GM21423 (cell line): Measurements from ENCODE around the gene GARNL3.
A peak's percentile ranks its signal among the peaks of the same experiment; 100 is the strongest.

Source experiments
- ATAC-seq: cut with Tn5 transposase; IDR thresholded peaks from one replicate; pipeline ENCODE4 v1.9.1; 2021; ENCODE audit warnings: mild to moderate bottlenecking, moderate library complexity; ENCODE audit not compliant: unreplicated experiment

The GARNL3 gene

DNA sequence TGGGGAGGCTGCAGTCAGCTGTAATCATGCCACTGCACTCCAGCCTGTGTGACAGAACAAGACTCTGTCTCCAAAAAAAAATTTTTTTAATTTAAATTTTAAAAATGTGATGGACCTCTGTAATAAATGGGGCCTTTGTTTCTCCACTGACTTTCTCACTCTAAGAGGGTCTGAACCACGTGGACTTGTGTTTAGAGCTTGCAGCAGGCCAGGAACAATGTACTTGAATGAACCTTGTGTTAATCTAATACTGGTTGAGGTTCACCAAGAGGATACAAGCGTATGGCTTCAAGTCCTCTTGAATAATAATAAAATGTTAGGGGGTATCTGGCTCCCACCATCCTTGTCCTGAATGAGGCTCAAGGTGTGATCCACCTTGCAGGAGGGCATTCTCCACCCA is 118.0 kb downstream of the GARNL3 start:
- ATAC-seq, result no peak

DNA sequence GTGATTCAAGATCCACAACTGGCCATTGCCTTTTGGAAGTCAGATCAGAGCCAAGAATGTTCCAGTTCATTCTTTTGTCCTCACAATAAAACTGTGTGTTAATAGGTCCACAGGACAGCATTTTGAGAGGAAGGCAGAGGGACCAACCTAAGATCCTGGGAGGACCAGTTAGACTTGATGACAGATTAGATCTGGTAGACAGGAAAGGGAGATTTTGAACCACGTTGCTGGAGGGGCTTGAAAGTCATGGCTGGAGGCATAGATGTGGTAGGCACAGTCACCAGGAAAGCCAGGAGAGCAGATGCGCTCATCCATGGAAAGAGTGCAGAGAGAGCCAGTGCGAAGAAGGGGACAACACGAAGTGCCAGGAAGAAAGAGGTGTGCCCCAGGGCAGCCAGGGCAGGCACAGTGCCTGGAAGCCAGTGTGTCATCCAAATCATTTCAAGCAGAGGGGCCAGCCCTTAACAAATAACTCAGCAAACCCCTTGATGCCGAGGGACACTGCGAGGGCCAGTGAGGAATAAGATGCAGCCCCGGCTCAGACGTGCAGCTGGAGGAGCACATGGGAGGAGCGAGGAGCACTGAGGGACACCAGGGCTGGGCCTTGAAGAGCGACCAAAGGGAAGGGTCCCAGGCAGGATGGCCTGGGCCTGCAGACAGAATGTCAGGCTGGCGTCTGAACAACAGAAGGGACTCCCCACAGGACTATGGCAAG is 119.6 kb downstream of the GARNL3 start:
- ATAC-seq, result no peak

DNA sequence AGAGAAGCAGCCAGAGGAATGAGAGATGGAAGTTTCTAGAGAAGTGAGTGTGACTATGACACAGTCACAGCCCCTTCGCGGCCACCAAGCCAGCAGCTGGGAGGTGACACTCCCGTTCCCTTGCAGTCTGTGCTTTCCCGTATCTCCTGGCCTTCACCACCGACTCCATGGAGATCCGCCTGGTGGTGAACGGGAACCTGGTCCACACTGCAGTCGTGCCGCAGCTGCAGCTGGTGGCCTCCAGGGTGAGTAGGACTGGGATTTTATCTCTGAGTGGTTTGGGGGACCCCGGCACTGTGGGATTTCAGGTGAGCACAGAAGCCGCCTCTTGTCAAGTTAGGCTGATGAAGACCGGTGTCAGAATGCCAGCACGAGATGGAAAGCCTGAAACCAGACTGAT is 120.3 kb downstream of the GARNL3 start:
- ATAC-seq, result no peak

DNA sequence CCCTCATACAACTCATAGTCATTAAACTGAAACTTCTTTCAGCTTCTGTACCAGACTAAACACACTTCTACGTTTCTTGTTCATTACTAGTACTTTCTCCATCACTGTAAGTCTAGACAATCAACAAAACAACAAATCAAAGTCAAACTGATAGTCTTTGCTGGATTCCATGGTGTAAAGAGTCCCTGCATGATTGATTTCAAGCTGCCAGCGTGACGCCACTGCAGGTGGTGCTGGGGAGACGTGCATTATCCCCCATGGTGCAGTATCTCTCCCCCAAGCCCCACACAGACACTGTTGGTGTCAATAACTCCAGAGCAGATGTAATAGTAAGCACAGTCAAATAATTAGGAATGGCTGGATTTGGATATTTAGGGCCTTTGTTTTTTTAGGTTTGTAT is 121.7 kb downstream of the GARNL3 start:
- ATAC-seq, result no peak

DNA sequence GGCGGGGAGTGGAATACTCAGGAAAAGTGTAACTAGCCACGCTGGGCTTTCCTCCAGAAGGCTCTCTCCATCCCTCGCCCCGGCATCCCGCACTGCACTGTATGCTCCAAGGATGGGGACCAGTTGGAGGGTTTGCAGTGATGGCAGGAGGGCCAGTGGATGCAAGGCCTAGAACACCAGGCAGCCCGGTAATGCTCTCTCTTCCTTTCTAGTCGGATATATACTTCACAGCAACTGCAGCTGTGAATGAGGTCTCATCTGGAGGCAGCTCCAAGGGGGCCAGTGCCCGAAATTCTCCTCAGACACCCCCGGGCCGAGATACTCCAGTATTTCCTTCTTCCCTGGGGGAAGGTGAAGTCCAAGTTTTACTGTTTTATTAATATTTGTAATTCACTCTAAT is 122.4 kb downstream of the GARNL3 start:
- ATAC-seq, result no peak

DNA sequence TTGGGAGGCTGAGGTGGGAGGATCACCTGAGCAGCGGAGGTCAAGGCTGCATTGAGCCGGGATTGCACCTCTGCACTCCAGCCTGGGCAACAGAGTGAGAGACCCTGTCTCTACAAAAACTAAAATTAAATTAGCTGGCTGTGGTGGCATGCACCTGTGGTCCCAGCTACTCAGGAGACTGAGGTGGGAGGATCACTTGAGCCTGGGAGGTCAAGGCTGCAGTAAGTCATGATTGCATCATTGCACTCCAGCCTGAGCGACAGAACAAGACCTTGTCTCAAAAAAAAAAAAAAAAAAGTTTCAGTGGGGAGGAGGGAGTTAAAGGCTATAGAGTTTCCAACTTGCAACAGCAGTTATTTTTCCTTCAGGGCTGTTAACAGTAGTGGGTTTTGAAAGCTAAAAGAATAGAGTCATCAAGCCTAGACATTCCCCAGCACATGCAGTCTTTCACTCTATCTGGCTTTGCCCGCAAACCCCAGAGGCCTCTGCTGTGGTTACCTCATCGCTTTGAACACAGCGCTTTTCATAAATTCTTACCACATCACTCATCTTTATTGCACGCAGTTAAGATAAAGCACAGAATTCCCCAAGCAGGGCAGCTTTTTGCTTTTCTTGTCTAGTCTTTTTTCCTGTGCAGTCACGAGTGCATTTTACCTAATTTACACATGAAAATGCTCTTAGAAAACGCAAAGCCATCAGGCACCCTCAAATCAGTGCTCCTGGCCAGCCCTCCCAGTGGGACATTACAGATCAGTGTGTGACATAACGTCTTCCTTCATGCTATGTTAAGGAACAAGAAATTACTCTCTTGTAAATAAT is 123.7 kb downstream of the GARNL3 start:
- peak; percentile 81 for ATAC-seq

DNA sequence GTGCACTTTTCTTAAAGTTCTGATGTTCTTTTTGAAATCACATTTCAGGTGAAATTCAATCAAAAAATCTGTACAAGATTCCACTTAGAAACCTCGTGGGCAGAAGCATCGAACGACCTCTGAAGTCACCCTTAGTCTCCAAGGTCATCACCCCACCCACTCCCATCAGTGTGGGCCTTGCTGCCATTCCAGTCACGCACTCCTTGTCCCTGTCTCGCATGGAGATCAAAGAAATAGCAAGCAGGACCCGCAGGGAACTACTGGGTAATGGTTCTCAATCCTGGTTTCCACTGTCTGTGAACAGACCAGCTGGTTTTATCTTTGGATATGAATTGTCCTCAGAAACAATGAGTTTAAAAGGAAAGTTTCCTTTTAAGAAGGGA is 124.3 kb downstream of the GARNL3 start:
- ATAC-seq, result no peak

DNA sequence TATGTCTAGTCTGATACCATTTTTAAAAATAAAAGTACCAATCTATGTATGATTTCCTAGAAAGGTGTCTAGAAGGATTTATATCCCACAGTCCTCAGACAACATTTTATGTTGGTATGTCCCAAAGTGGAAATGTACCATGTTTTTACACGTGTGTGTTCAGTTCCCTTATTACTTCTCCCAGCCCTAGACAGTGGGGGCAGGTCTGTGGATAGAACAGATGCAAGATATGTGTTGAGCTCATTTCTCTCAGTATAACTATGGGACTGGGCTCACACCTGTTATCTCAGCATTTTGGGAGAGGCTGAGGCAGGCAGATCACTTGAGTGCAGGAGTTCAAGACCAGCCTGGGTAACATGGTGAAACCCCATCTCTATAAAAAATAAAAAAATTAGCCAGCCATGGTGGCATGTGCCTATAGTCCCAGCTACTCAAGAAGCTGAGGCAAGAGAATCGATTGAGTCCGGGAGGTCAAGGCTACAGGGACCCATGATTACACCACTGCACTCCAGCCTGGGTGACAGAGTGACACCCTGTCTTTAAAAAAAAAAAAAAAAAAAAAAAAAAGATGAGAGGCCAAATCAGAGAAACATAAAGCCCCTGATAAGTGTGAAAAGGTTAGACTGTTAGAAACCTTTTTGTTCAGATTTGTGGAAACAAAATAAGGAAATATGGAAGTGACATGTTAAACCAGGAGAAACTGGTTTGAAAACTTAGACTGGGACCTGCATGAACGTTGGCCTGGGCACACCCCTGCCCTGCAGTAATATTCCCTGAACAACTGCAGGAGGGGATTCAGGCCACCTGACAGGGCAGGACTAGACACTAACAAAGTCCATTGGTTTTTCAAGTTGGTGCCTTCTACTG is 125.0 kb downstream of the GARNL3 start:
- ATAC-seq, result no peak

DNA sequence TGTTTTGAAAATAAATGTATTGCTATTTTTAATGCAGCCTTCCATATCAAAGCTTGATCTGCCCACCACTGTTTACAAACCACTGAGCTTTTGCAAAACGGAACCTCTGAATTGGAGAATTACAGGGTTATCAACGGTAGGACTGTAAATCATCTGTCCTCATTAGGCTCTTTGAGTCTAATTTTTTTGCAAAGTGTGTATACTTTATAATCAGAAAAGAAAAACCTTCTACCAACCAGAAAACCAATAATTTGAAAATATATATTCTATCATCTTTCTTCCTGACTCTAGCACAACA is 125.6 kb downstream of the GARNL3 start:
- no peak for ATAC-seq

DNA sequence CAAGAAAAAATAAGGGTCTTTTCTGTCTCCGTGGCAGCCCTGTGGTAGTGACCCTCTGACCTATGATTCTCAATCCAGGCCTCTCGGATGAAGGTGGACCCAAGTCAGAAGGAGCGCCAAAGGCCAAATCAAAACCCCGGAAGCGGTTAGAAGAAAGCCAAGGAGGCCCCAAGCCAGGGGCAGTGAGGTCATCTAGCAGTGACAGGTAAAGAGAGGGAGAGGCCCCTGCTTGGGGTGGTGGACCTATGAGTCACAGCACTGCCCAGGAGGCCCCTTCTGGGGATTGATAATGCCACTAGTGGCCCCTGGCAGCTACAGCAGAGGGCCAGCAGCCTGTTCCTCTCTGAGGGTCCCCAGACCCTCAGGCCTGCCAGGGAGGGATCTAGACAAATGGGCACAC is 126.0 kb downstream of the GARNL3 start:
- no peak for ATAC-seq

DNA sequence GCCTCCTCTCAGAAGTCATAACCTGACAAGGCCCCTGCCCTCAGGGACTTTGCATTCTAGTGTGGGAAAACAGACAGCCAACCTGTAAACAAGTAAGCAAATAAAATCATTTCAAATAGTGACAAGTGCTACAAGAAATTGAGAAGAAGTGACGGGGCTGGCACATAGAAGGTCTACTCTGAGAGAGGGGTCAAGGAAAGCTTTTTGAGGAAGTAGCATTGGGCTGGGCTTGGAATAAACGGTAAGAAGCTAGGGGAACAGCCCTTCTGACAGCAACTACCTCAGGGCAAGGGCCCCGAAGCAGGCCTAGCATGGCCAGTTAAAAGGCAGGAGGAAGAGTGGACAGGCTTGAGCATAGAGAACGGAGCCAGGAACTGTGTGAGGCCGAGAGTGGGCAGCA is 127.6 kb downstream of the GARNL3 start:
- ATAC-seq, result no peak

DNA sequence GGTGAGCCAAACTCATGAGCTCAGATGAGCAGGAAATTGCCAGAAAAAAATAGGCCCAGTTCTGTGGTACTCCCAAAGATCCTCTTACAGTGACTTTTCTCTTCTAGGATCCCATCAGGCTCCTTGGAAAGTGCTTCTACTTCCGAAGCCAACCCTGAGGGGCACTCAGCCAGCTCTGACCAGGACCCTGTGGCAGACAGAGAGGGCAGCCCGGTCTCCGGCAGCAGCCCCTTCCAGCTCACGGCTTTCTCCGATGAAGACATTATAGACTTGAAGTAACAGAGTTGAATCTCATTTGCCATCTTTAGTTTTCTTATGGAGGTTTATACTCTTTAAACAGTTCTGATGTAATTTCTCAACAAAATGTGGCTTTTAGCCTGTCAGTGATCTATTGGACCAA is 128.4 kb downstream of the GARNL3 start:
- no peak for ATAC-seq

DNA sequence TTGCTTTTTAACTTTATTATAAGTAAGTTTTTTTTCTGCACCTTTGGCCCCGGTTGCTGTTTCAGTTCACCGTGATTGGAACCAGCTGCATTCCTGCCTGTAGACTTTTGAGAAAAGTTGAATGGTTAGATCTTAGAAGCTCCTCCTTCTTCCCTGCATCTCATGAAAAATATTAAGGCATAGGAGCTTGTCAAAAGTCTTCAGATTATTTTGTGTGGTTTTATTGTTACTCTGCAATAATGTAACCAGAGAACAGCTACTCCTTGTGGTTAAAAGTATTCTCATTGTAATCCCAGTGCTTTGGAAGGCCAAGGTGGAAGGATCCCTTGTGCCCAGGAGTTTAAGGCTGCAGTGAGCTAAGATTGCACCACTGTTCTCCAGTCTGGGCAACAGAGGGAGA is 129.1 kb downstream of the GARNL3 start:
- no peak for ATAC-seq

DNA sequence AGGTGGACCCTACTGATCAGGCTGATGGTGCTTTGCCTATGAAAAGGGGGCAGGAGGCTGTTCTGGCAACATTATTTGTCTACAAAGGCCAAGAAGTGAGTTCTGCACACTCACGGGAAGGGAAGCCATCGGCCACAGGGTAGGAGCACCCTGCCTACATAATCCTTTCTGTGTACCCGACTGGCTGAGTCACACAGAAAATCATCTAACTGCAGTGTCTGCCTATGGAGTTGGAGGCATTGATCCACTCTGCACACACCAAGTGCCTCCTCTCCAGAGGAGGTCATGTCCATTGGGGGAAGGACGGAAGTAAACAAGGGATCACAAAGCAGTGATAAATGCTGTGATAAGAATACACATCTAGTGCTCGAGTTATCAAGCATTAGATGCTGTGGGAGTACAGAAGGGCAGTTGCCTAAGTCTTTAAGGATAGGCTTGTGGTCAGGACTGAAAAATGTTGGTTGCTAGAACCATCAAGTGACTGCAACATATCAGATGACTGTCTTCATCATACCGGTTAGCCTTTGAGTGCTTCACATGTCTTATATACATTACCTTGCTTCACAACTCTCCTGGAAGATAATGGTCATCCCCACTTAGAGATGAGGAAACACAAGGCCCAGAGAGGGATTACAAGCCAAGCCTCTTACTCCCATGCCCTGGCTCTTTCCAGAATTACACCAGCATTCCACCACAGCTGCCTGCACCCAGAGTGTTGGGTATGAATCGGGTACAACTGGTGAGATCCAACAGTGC is 131.1 kb downstream of the GARNL3 start:
- ATAC-seq, result no peak

DNA sequence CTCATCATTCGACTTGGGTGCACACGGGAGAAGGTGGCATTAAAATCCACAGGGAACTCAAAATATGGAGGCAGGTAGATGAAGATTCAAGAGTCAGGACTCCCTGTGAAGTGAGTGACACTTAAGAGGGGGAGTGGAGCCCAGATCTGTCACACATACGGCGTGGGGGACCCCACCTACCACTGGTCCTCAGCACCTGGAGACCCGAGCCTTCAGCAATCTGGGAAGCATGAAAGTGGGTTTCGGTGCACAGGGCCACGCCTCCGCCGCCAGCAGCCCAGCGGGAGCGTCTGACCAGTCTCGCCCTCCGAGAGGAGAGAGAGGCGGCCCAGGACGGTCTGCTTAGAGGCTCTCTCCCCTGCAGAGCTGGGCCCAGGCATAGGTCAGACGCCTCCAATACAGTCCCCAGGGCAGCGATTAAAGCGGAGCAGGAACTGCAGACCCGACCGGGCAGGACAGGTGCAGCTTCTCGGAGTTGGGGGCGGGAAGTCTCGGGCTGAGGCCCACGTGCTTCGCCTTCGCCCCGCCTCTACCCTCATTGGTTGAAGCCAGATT is 131.8 kb downstream of the GARNL3 start:
- ATAC-seq, result no peak

DNA sequence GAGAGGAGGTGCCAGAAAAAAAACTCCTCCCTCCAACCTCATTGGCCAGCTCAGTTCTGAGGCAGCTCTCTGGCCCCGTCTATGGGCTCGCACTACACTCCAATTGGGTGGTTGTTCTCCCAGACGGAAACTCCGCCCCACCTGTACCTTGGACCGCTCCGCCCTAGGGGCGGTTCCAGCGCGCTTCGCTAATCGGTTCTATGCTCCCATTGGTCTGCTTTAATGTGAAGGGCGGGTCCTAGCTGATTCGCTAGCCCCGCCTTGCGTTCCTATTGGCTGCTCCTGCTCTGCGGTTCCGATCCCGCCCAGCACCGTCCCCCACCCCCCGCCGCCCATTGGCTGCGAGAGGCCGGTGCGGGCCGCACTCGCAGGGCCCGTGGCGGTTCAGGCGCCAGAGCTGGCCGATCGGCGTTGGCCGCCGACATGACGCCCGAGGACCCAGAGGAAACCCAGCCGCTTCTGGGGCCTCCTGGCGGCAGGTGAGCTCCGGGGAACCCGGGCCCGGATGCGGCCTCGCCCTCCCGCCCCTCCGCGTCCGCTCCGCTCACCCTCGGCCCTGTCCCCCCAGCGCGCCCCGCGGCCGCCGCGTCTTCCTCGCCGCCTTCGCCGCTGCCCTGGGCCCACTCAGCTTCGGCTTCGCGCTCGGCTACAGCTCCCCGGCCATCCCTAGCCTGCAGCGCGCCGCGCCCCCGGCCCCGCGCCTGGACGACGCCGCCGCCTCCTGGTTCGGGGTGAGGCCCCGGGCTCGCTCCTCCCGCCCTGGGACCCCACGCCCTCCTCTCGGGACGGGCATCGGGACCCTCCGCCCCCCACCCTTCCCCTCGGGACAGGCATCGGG is 132.5 kb downstream of the GARNL3 start, which contains the start of gene SLC2A8:
Gene SLC2A8, plus strand, starts transcription at position 362 of the 838 bp plus-strand sequence. Its CDS starts 62 bp downstream, at position 424.
- peak; percentile 93 for ATAC-seq

DNA sequence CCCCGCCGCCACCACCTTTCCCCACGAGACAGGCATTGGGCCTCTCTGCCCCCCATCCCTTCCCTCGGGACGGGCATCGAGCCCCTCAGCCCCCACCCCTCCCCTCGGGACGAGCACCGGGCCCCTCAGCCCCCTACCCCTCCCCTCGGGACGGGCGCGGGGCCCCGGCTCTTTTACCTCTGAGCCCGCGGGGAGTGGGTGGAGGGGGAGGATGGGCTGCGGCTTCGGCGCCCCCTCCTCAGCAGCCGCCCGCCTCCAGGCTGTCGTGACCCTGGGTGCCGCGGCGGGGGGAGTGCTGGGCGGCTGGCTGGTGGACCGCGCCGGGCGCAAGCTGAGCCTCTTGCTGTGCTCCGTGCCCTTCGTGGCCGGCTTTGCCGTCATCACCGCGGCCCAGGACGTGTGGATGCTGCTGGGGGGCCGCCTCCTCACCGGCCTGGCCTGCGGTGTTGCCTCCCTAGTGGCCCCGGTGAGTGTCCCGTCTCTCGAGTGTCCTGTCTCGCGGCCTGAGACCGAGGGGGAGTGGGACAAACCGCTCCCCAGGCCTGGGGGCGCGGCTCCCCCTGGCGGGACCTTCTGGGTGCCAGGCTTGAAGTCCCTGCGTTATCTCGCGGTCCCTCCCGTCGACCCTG is 133.2 kb downstream of the GARNL3 start:
- no peak for ATAC-seq

DNA sequence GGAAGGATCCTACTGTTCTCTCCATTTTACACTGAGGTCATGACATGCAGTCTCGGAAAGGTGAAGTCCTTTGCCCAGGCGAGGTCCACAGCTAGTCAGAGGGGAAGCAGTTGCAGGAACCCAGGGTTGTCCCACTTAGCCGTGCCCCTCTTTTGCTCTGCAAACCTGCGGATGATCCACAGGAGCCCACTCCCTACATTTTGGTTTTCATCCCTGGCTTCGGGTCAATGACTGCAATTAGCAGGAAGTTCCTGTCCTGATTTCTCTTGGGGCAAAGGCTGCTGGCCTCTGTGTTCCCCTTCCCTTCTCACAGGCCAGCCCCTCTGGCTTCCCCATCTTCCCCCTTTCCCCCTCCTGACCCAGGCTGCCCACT is 133.7 kb downstream of the GARNL3 start:
- ATAC-seq, result no peak

DNA sequence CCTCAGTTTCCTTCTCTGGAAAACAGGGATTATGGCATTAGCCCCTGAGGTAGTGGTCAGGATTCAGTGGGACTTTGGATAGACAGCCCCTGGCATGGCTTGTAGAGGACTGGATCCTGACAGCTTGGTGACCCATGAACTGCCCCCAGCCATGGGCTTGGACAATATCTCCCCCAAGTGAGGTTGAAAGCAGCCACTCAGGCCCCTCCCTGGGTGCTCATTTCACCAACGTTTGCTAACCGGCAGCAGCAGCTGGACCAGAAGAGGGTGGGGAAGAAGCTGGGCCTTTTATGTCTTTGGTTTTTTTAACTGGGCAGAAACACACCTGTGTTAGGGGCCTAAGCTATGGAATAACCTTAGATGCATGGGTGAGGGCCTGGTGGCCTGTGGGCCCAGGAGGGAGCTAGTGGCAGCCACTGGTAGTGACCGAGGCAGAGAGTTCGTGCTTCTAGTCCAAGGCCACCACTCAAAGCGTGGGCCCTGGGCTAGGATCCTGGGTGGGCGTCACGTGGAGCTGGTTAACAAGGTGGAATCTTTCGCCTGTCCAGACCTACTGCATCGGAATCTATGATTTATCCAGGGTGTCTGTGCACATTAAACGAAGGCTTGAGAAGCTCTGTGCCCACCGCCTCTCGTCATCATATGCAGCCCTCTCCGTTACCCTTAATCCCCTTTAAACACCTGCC is 134.3 kb downstream of the GARNL3 start:
- ATAC-seq, result no peak
